SH-SY5Y (cell line): ENCODE measurements around the gene IL4R.

Experiments
- GATA2 ChIP-seq: IDR thresholded peaks from 2 replicates; pipeline ENCODE4 v1.6.1; 2011; ENCODE audit warnings: mild to moderate bottlenecking, low read depth, low read length
- GATA3 ChIP-seq: IDR thresholded peaks from 2 replicates; pipeline ENCODE4 v1.6.1; 2011; ENCODE audit warnings: low read depth, mild to moderate bottlenecking, low read length, moderate library complexity

Gene IL4R

GRCh38 chr16:27326738-27327585 lies 13.2 kb downstream of the IL4R start:
- TF ChIP-seq GATA3, result no peak
- no peak for TF ChIP-seq GATA2

GRCh38 chr16:27327586-27327915 lies 13.8 kb downstream of the IL4R start:
- no peak for TF ChIP-seq GATA2
- no peak for TF ChIP-seq GATA3

GRCh38 chr16:27328937-27329336 lies 15.2 kb downstream of the IL4R start:
- no peak for TF ChIP-seq GATA2
- no peak for TF ChIP-seq GATA3

- no peak for TF ChIP-seq GATA2
- no peak for TF ChIP-seq GATA3
These were observed 16.8 kb downstream of the IL4R start for GRCh38 chr16:27330542-27330941.

GRCh38 chr16:27332105-27332504 lies 18.3 kb downstream of the IL4R start:
- no peak for TF ChIP-seq GATA3
- no peak for TF ChIP-seq GATA2

- TF ChIP-seq GATA2 (no peak), GATA3 (no peak)
These were observed 19.3 kb downstream of the IL4R start for GRCh38 chr16:27333104-27333503.

- TF ChIP-seq GATA2 (no peak), GATA3 (no peak)
These were observed 19.8 kb downstream of the IL4R start for GRCh38 chr16:27333549-27333948.

- TF ChIP-seq GATA2 (no peak), GATA3 (no peak)
These were observed 20.5 kb downstream of the IL4R start for GRCh38 chr16:27334192-27334764.

GRCh38 chr16:27334838-27335237 lies 21.1 kb downstream of the IL4R start:
- TF ChIP-seq GATA2, result no peak
- no peak for TF ChIP-seq GATA3

- no peak for TF ChIP-seq GATA2
- no peak for TF ChIP-seq GATA3
These were observed 21.7 kb downstream of the IL4R start for GRCh38 chr16:27335349-27336053.

GRCh38 chr16:27337024-27337423 lies 23.2 kb downstream of the IL4R start:
- TF ChIP-seq GATA3, result no peak
- TF ChIP-seq GATA2, result no peak

GRCh38 chr16:27339180-27339579 lies 25.4 kb downstream of the IL4R start:
- TF ChIP-seq GATA2, result no peak
- no peak for TF ChIP-seq GATA3

GRCh38 chr16:27340654-27341053 lies 26.9 kb downstream of the IL4R start:
- no peak for TF ChIP-seq GATA3
- no peak for TF ChIP-seq GATA2

- TF ChIP-seq GATA3, result no peak
- no peak for TF ChIP-seq GATA2
These were observed 27.8 kb downstream of the IL4R start for GRCh38 chr16:27341549-27341948.

- TF ChIP-seq GATA2 (no peak), GATA3 (no peak)
These were observed 28.2 kb downstream of the IL4R start for GRCh38 chr16:27341971-27342370.
